HEK293 (cell line): ENCODE results near the gene PRKCG.

Experiments
- KLF9 ChIP-seq: fragments of 450-650 bp; formaldehyde crosslinking; IDR thresholded peaks from 2 replicates; pipeline ENCODE4 v1.5.1; 2016; ENCODE audit warnings: missing biosample characterization, missing genetic modification characterization, low read depth
- ZNF155 ChIP-seq: fragments of 450-650 bp; formaldehyde crosslinking; IDR thresholded peaks from 2 replicates; pipeline ENCODE4 v1.5.1; 2016; ENCODE audit warnings: missing biosample characterization, missing genetic modification characterization
- ZNF274 ChIP-seq, 2 experiments: fragments of 200-500 bp in 1 of 2; fragments of 450-650 bp in 1 of 2; sonication (Bioruptor generic) in 1 of 2; formaldehyde crosslinking in 1 of 2; IDR thresholded peaks; 2 replicates each; pipeline versions ENCODE4 v1.5.1 to v1.6.1; 2014 to 2016; ENCODE audit warnings: borderline replicate concordance in 1 of 2, inconsistent platforms in 1 of 2, low read length in 1 of 2, missing biosample characterization in 1 of 2, missing genetic modification characterization in 1 of 2
- TF ChIP-seq, protein P1 (sequence below): fragments of 450-650 bp; formaldehyde crosslinking; IDR thresholded peaks from 2 replicates; pipeline ENCODE4 v1.5.1; 2016; ENCODE audit warnings: missing biosample characterization, missing genetic modification characterization

DNA sequence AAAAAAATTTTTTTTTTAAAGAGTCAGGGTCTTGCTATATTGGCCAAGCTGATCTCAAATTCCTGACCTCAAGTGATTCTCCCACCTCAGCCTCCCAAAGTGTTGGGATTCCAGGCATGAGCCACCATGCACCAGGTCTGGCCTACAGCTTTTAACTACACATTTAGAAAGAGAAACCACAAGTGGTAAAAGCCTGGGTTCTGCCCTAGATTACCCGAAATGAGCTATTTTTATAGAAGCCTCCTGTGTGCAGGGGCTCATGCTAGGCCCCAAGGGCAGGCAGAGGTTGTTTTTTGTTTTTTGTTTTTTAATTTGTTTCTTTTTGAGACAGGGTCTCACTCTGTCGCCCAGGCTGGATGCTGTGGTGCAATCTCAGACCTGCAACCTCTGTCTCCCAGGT lies 28.3 kb upstream of the PRKCG start:
- no peak for TF ChIP-seq ZNF155 (tag by site-specific recombination)
- no peak for TF ChIP-seq ZNF274 (IDR thresholded peaks at IDR 0.05; ENCODE audit: low read length)
- TF ChIP-seq ZNF274 (tag by site-specific recombination; IDR thresholded peaks at IDR 0.05; ENCODE audit: borderline replicate concordance), result no peak
- TF ChIP-seq KLF9, result no peak
- TF ChIP-seq, protein P1, sequence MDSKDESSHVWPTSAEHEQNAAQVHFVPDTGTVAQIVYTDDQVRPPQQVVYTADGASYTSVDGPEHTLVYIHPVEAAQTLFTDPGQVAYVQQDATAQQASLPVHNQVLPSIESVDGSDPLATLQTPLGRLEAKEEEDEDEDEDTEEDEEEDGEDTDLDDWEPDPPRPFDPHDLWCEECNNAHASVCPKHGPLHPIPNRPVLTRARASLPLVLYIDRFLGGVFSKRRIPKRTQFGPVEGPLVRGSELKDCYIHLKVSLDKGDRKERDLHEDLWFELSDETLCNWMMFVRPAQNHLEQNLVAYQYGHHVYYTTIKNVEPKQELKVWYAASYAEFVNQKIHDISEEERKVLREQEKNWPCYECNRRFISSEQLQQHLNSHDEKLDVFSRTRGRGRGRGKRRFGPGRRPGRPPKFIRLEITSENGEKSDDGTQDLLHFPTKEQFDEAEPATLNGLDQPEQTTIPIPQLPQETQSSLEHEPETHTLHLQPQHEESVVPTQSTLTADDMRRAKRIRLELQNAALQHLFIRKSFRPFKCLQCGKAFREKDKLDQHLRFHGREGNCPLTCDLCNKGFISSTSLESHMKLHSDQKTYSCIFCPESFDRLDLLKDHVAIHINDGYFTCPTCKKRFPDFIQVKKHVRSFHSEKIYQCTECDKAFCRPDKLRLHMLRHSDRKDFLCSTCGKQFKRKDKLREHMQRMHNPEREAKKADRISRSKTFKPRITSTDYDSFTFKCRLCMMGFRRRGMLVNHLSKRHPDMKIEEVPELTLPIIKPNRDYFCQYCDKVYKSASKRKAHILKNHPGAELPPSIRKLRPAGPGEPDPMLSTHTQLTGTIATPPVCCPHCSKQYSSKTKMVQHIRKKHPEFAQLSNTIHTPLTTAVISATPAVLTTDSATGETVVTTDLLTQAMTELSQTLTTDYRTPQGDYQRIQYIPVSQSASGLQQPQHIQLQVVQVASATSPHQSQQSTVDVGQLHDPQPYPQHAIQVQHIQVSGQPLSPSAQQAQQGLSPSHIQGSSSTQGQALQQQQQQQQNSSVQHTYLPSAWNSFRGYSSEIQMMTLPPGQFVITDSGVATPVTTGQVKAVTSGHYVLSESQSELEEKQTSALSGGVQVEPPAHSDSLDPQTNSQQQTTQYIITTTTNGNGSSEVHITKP (tag by site-specific recombination), result no peak
